Superior temporal gyrus (tissue), 1 donor: ENCODE results near the gene FRY.

ENCODE experiments used
- DNase-seq: peaks from one replicate; pipeline ENCODE4 v3.0.0-alpha.2; 2016; ENCODE audit errors: extremely low spot score

The FRY gene

GRCh38 chr13:32257649-32258048 lies 226.1 kb downstream of the FRY start:
- DNase-seq: no peak

GRCh38 chr13:32259116-32259515 lies 227.5 kb downstream of the FRY start:
- no peak for DNase-seq

- DNase-seq: peak; percentile 66
Measured at GRCh38 chr13:32261567-32261966, 230.0 kb downstream of the FRY start.

GRCh38 chr13:32262165-32262564 lies 230.6 kb downstream of the FRY start:
- DNase-seq: no peak

- no peak for DNase-seq
Measured at GRCh38 chr13:32262619-32263018, 231.0 kb downstream of the FRY start.

- no peak for DNase-seq
Measured at GRCh38 chr13:32264407-32264806, 232.8 kb downstream of the FRY start.

- DNase-seq: no peak
Measured at GRCh38 chr13:32265726-32266125, 234.2 kb downstream of the FRY start.

GRCh38 chr13:32266130-32266529 lies 234.6 kb downstream of the FRY start:
- DNase-seq: no peak

GRCh38 chr13:32267836-32268439 lies 236.4 kb downstream of the FRY start:
- no peak for DNase-seq

GRCh38 chr13:32272021-32272683 lies 240.6 kb downstream of the FRY start:
- DNase-seq: no peak

- DNase-seq: no peak
Measured at GRCh38 chr13:32277839-32278238, 246.3 kb downstream of the FRY start.

- no peak for DNase-seq
Measured at GRCh38 chr13:32278426-32278825, 246.9 kb downstream of the FRY start.

- DNase-seq: no peak
Measured at GRCh38 chr13:32281096-32281495, 249.5 kb downstream of the FRY start.

GRCh38 chr13:32282096-32282711 lies 250.6 kb downstream of the FRY start:
- DNase-seq: no peak

GRCh38 chr13:32284927-32285632 lies 253.5 kb downstream of the FRY start:
- peak; percentile 75 for DNase-seq

- no peak for DNase-seq
Measured at GRCh38 chr13:32285633-32285965, 254.0 kb downstream of the FRY start.

GRCh38 chr13:32297206-32297605 lies 265.6 kb downstream of the FRY start:
- no peak for DNase-seq

- no peak for DNase-seq
Measured at GRCh38 chr13:32298695-32299094, 267.1 kb downstream of the FRY start.

GRCh38 chr13:32299893-32300292 lies 268.3 kb downstream of the FRY start:
- no peak for DNase-seq

GRCh38 chr13:32300406-32300805 lies 268.8 kb downstream of the FRY start:
- DNase-seq: no peak

- DNase-seq: no peak
Measured at GRCh38 chr13:32300920-32301319, 269.3 kb downstream of the FRY start.

GRCh38 chr13:32302461-32302860 lies 270.9 kb downstream of the FRY start:
- DNase-seq: no peak

- no peak for DNase-seq
Measured at GRCh38 chr13:32305646-32306045, 274.1 kb downstream of the FRY start.
